Measurements from ENCODE around the gene ARHGAP45.
"Not testable (repeated sequence)": the region's sequence is repeated elsewhere in the genome, so short reads cannot be mapped to it uniquely, and the experiment has no call there.

GRCh38 chr19:1025080-1025479 lies 41.9 kb upstream of the ARHGAP45 start:
- not testable (repeated sequence) for TF ChIP-seq CTCF (IDR thresholded peaks at IDR 0.05; ENCODE audit: insufficient read depth, low read depth, low read length); EZH2 (IDR thresholded peaks at IDR 0.05; ENCODE audit: insufficient read depth, low read length)

Measured in astrocyte (in vitro differentiated cells and primary cell).